Left ventricle myocardium inferior (tissue), 1 donor: ENCODE data around the gene TBL1X. TPM values are rescaled to one million over a fixed set of nuclear protein-coding genes. Genes with fewer than 3 reads are reported as not detected.

Source experiments
- DNase-seq: peaks from one replicate; pipeline ENCODE4 v3.0.0-alpha.2; 2020
- H3K27ac ChIP-seq: fragments of 200-600 bp; replicated peaks from 2 replicates; pipeline ENCODE4 v1.8.0; 2021
- H3K27me3 ChIP-seq: fragments of 200-600 bp; 2 replicates; pipeline ENCODE4 v1.8.0; 2021; ENCODE audit warnings: low read depth
- H3K36me3 ChIP-seq: fragments of 200-600 bp; 2 replicates; pipeline ENCODE4 v1.8.0; 2021
- H3K4me1 ChIP-seq: fragments of 200-600 bp; 2 replicates; pipeline ENCODE4 v1.8.0; 2021
- H3K4me3 ChIP-seq: fragments of 200-600 bp; 2 replicates; pipeline ENCODE4 v1.8.0; 2021; ENCODE audit warnings: mild to moderate bottlenecking, moderate library complexity
- H3K9me3 ChIP-seq: fragments of 200-600 bp; replicated peaks from 2 replicates; pipeline ENCODE4 v1.8.0; 2021
- intact Hi-C: fragments of 100-400 bp; cut with micrococcal nuclease; formaldehyde crosslinking; loops from one replicate; pipeline ENCODE4 v1.11.0; 2022
- total RNA-seq: library from RNA; stranded (reverse); fragmentation: NEBNext Ultra II Directional; extraction: Animal tissue kit (Norgen Biotek cat#: 25700); gene quantifications from one replicate; pipeline ENCODE4 v1.2.1, GENCODE V29; 2021
- TF ChIP-seq, protein P1 (sequence below): fragments of 200-600 bp; IDR thresholded peaks from 2 replicates; pipeline ENCODE4 v1.8.0; 2021; ENCODE audit warnings: antibody characterized with exemption, mild to moderate bottlenecking, borderline replicate concordance
- donor health status: DM: no; HTN: yes; CAD: no; lungs with severe emphysema.

TBL1X gene
- total RNA-seq, 1 donor from 2014 or later = 9.4 TPM

DNA sequence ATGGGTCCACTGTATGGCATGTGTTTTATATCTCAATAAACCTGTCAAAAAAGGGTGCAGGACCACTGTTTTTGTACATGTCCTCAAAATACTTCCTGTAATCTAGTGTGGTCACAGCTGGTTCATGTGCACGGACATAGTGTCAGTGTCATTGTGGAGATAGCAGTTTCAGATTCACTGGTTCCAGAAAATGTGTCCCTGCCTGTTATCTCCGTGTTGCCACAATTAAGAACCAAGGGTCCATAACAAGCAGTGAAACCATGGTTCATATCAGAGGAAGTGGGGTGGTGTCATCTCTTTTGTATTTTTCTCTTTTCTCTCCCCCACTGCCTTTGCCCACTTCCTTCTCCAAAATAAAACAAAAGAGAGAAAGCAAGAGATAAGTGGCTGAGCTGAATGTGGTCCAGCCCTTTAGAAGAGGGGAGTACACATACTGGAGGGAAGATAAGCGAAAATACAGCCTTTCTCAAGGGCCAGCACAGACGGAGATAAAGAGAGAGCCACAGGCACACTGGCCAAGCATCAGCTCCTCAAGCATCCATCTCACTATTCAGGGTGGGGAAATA, 51.2 kb downstream of the TBL1X start:
- Histone ChIP-seq H3K9me3 (no peaks in the 10 kb centered on the region), H3K36me3 (no peaks in the 10 kb centered on the region), H3K27me3 (no peaks in the 10 kb centered on the region), H3K4me1 (no peaks in the 10 kb centered on the region), H3K27ac (no peak overlapping the region), H3K4me3 (no peak overlapping the region)
- TF ChIP-seq, protein P1, sequence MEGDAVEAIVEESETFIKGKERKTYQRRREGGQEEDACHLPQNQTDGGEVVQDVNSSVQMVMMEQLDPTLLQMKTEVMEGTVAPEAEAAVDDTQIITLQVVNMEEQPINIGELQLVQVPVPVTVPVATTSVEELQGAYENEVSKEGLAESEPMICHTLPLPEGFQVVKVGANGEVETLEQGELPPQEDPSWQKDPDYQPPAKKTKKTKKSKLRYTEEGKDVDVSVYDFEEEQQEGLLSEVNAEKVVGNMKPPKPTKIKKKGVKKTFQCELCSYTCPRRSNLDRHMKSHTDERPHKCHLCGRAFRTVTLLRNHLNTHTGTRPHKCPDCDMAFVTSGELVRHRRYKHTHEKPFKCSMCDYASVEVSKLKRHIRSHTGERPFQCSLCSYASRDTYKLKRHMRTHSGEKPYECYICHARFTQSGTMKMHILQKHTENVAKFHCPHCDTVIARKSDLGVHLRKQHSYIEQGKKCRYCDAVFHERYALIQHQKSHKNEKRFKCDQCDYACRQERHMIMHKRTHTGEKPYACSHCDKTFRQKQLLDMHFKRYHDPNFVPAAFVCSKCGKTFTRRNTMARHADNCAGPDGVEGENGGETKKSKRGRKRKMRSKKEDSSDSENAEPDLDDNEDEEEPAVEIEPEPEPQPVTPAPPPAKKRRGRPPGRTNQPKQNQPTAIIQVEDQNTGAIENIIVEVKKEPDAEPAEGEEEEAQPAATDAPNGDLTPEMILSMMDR = no peak
- intact Hi-C loops = no loop called here
- no peak for DNase-seq

GRCh38 chrX:9516635-9517034, 51.8 kb downstream of the TBL1X start:
- intact Hi-C loops = no loop called here
- Histone ChIP-seq H3K4me3 (no peak overlapping the region), H3K27me3 (no peaks in the 10 kb centered on the region), H3K9me3 (no peaks in the 10 kb centered on the region), H3K36me3 (no peaks in the 10 kb centered on the region), H3K4me1 (no peaks in the 10 kb centered on the region), H3K27ac (no peak overlapping the region)
- DNase-seq = no peak
- TF ChIP-seq, protein P1 = no peak

DNA sequence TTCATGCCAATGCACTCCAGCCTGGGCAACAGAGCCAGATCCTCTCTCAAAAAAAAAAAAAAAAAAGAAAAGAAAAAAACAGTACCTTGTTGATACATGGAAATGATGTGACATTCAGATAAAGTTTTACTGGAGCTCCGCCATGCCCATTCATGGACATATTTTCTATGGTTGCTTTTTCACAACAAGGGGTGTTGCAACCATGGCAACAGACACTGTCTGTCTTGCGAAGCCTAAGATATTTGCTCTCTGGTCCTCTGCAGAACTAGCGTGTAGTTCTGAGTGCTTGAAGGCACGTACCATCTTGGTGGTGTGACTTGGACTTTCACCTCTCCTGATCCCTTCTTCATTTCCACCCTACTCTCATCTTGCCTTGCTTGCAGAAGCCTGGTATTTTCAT, 53.2 kb downstream of the TBL1X start:
- no peaks in the 10 kb centered on the region for H3K36me3 ChIP-seq
- H3K27ac ChIP-seq = no peak overlapping the region
- no peak overlapping the region for H3K4me3 ChIP-seq
- H3K27me3 ChIP-seq = no peaks in the 10 kb centered on the region
- H3K9me3 ChIP-seq = no peaks in the 10 kb centered on the region
- TF ChIP-seq, protein P1 = no peak
- no peak for DNase-seq
- no peaks in the 10 kb centered on the region for H3K4me1 ChIP-seq
- intact Hi-C loops = no loop called here

GRCh38 chrX:9518889-9519288, 54.0 kb downstream of the TBL1X start:
- DNase-seq = no peak
- Histone ChIP-seq H3K9me3 (no peaks in the 10 kb centered on the region), H3K27me3 (no peaks in the 10 kb centered on the region), H3K4me3 (no peak overlapping the region), H3K27ac (no peak overlapping the region), H3K4me1 (no peaks in the 10 kb centered on the region), H3K36me3 (no peaks in the 10 kb centered on the region)
- intact Hi-C loops = no loop called here
- TF ChIP-seq, protein P1 = no peak

DNA sequence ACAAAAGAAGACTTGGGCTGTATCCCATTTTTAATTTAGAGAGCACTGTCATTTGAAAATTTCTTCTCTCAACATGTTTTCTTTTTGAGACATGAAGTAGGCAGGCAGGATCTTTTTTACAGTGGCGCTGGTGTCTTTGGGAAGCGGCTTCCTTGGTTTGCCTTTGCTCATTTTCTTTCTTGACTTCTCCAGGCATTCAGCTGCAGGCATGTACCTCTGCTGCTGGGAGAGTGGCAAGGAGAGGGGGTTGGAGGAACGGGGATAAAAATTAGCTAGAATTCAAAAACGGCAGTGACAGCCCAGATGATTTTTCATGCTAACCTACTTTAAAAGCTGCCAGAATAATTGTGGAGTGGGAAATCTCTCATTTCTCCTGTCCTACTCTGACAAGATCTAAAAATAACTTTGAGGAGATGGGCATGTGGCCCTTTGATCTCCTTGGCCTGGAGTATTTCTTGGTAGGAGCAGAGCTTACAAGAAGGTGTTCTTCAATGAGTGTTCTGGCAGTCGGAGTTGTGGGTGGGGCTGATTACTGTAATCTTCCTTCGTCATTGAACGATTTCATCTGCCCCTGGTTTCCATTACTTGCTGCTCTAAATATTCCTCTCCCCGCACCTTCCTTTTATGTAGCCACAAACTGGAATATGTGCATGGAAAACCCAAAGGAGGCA, 54.8 kb downstream of the TBL1X start:
- Histone ChIP-seq H3K36me3 (no peaks in the 10 kb centered on the region), H3K27ac (no peak overlapping the region), H3K4me1 (no peaks in the 10 kb centered on the region), H3K27me3 (no peaks in the 10 kb centered on the region), H3K9me3 (no peaks in the 10 kb centered on the region), H3K4me3 (no peak overlapping the region)
- intact Hi-C loops = no loop called here
- no peak for DNase-seq
- TF ChIP-seq, protein P1 = no peak
